Measurements from ENCODE around the gene ZFAND2B.

Gene ZFAND2B

GRCh38 chr2:219221957-219222518, 15.5 kb downstream of the ZFAND2B start:
- DNase-seq = no peak

GRCh38 chr2:219223831-219224610, 17.4 kb downstream of the ZFAND2B start:
- no peak for DNase-seq

GRCh38 chr2:219225350-219225749, 18.8 kb downstream of the ZFAND2B start:
- no peak for DNase-seq

- no peak for DNase-seq
These were observed 21.7 kb downstream of the ZFAND2B start for GRCh38 chr2:219228041-219228910.

GRCh38 chr2:219228911-219229304, 22.3 kb downstream of the ZFAND2B start:
- no peak for DNase-seq

- peak; percentile 99 for DNase-seq
These were observed 22.9 kb downstream of the ZFAND2B start, which contains the start of the genes ANKZF1 and ATG9A for GRCh38 chr2:219229305-219230058. ANKZF1 (plus strand) TSS chr2:219229806; CDS start chr2:219230258, 452 bp downstream. ATG9A (minus strand) TSS chr2:219229636; CDS start chr2:219228024, 1,612 bp downstream.

- peak; percentile 35 for DNase-seq
These were observed 23.5 kb downstream of the ZFAND2B start for GRCh38 chr2:219230059-219230540.

GRCh38 chr2:219234331-219234730, 27.7 kb downstream of the ZFAND2B start:
- no peak for DNase-seq

GRCh38 chr2:219243291-219243761, 36.7 kb downstream of the ZFAND2B start:
- DNase-seq = no peak

GRCh38 chr2:219244789-219245147, 38.2 kb downstream of the ZFAND2B start:
- no peak for DNase-seq

GRCh38 chr2:219245148-219245898, 38.7 kb downstream of the ZFAND2B start, which contains the start of the genes GLB1L and STK16:
GLB1L (minus strand) TSS chr2:219245444; CDS start chr2:219243573, 1,871 bp downstream.
STK16 (plus strand) TSS chr2:219245479; CDS start chr2:219246000, 521 bp downstream.
- DNase-seq = peak; percentile 89

- no peak for DNase-seq
These were observed 39.3 kb downstream of the ZFAND2B start for GRCh38 chr2:219245899-219246230.

- no peak for DNase-seq
These were observed 40.0 kb downstream of the ZFAND2B start for GRCh38 chr2:219246559-219246958.

- peak; percentile 84 for DNase-seq
These were observed 41.4 kb downstream of the ZFAND2B start for GRCh38 chr2:219247678-219248642.

GRCh38 chr2:219248845-219249202, 42.2 kb downstream of the ZFAND2B start:
- DNase-seq = no peak

GRCh38 chr2:219249203-219249980, 42.8 kb downstream of the ZFAND2B start:
- peak; percentile 69 for DNase-seq

GRCh38 chr2:219250049-219250781, 43.6 kb downstream of the ZFAND2B start:
- no peak for DNase-seq

GRCh38 chr2:219251656-219252055, 45.1 kb downstream of the ZFAND2B start:
- DNase-seq = no peak

- peak; percentile 38 for DNase-seq
These were observed 45.5 kb downstream of the ZFAND2B start for GRCh38 chr2:219252084-219252483.

Data from CD4-positive, alpha-beta T cell treated with Interleukin-17A for 1 hour (primary cell).